Esophagus squamous epithelium (tissue), 5 donors: ENCODE results near the gene MED12. TPM values are rescaled to one million over a fixed set of nuclear protein-coding genes. Genes with fewer than 3 reads are reported as not detected.

Experiments
- DNase-seq: peaks from one replicate; lab custom pipeline; 2025; lab: John Stamatoyannopoulos, UW
- H3K27ac ChIP-seq, 4 donors: fragments of 200-600 bp; sonication (generic); one replicate each; pipeline ENCODE4 v1.5.1; 2016 to 2019; ENCODE audit warnings: mild to moderate bottlenecking in 1 of 4
- H3K27me3 ChIP-seq, 4 donors: fragments of 200-600 bp; sonication (generic); 1 replicate in 3 of 4; 2 replicates in 1 of 4; pipeline versions ENCODE4 v1.5.1 to v1.6.0; 2017 to 2021; ENCODE audit warnings: antibody characterized with exemption in 1 of 4
- H3K36me3 ChIP-seq, 3 donors: fragments of 200-600 bp; sonication (generic); one replicate each; pipeline ENCODE4 v1.5.1; 2016 to 2019
- H3K4me1 ChIP-seq, 3 donors: fragments of 200-600 bp; sonication (generic); one replicate each; pipeline ENCODE4 v1.5.1; 2017 to 2019
- H3K4me3 ChIP-seq, 4 donors: fragments of 200-600 bp; sonication (generic); 1 replicate in 3 of 4; 2 replicates in 1 of 4; pipeline ENCODE4 v1.5.1; 2016 to 2019; ENCODE audit warnings: mild to moderate bottlenecking in 2 of 4, moderate library complexity in 1 of 4
- H3K9me3 ChIP-seq, 3 donors: fragments of 200-600 bp; sonication (generic); one replicate each; pipeline ENCODE4 v1.5.1; 2016 to 2019
- CTCF ChIP-seq, 6 experiments: fragments of 450-650 bp in 4 of 6; fragments of 200-600 bp in 2 of 6; sonication (generic) in 2 of 6; IDR thresholded peaks; one replicate each; pipeline ENCODE4 v1.5.1; 2016 to 2019; ENCODE audit warnings: antibody characterized with exemption in 6 of 6, mild to moderate bottlenecking in 4 of 6, moderate library complexity in 4 of 6
- POLR2A ChIP-seq, 4 donors: fragments of 450-650 bp; IDR thresholded peaks; one replicate each; pipeline ENCODE4 v1.6.1; 2017; ENCODE audit warnings: antibody characterized with exemption in 4 of 4, mild to moderate bottlenecking in 4 of 4, moderate library complexity in 3 of 4
- WGBS, 2 donors: methylation state at CpG; one replicate each; pipeline ENCODE4 v1.1.5; 2018; 5-methylcytosine and 5-hydroxymethylcytosine counted together
- intact Hi-C: fragments of 100-400 bp; cut with DNase I; formaldehyde crosslinking; loops from one replicate; pipeline ENCODE4 v1.15.0; 2022
- total RNA-seq, 4 donors: library from RNA; depleted of rRNA; stranded (reverse); fragments of >200 nt; gene quantifications; one replicate each; pipeline ENCODE4 v1.1.0, GENCODE V29; 2016
- donor health status: DM: yes; HTN: yes; CAD: no.

Gene MED12
- total RNA-seq, 4 donors from 2014 or later, result 19.9 to 34.0 (median 24.3) TPM

- DNase-seq, result no peak
- TF ChIP-seq POLR2A (IDR thresholded peaks at IDR 0.05), result no peak
- no peak for TF ChIP-seq CTCF (IDR thresholded peaks at IDR 0.05)
- 81 to 90% methylated on average over 5 of the region's 5 CpGs for WGBS, 2 donors
Measured at GRCh38 chrX:71159335-71159734, 40.9 kb downstream of the MED12 start.

GRCh38 chrX:71160475-71160874, 42.1 kb downstream of the MED12 start:
- intact Hi-C loops, result loop anchor here (10.0 kb wide), 1 partner anchor 176 kb away; no protein-coding TSS in a partner anchor
- Histone ChIP-seq H3K27me3 (no peaks in the 10 kb centered on the region), H3K9me3 (no peaks in the 10 kb centered on the region), H3K4me3 (no peak overlapping the region), H3K36me3 (no peaks in the 10 kb centered on the region), H3K27ac (no peak overlapping the region), H3K4me1 (no peaks in the 10 kb centered on the region)
- DNase-seq, result no peak
- 20 to 65% methylated on average over 1 to 3 of the region's 3 CpGs for WGBS, 2 donors
- TF ChIP-seq POLR2A (IDR thresholded peaks at IDR 0.05) (no peak), CTCF (IDR thresholded peaks at IDR 0.05) (no peak)

More at GRCh38 chrX:71159335-71159734, 40.9 kb downstream of the MED12 start:
- H3K9me3 ChIP-seq, result no peaks in the 10 kb centered on the region
- H3K27ac ChIP-seq, result no peak overlapping the region
- H3K27me3 ChIP-seq, result no peaks in the 10 kb centered on the region
- H3K4me1 ChIP-seq, result no peaks in the 10 kb centered on the region
- intact Hi-C loops, result no loop called here
- no peak overlapping the region for H3K4me3 ChIP-seq
- H3K36me3 ChIP-seq, result no peaks in the 10 kb centered on the region

GRCh38 chrX:71162981-71163380, 44.6 kb downstream of the MED12 start:
- 89% methylated on average over 3 of the region's 4 CpGs; no CpG with 5 or more reads in 1 of the 2 donors for WGBS, 2 donors
- H3K27ac ChIP-seq, result no peak overlapping the region

GRCh38 chrX:71164071-71164470, 45.7 kb downstream of the MED12 start:
- no peak for DNase-seq
- H3K4me1 ChIP-seq, result no peaks in the 10 kb centered on the region
- H3K4me3 ChIP-seq, result no peak overlapping the region
- intact Hi-C loops, result loop anchor here (10.0 kb wide), 1 partner anchor 179 kb away; no protein-coding TSS in a partner anchor
- no peaks in the 10 kb centered on the region for H3K27me3 ChIP-seq
- H3K9me3 ChIP-seq, result no peaks in the 10 kb centered on the region
- no peak overlapping the region for H3K27ac ChIP-seq
- no peak for TF ChIP-seq POLR2A (IDR thresholded peaks at IDR 0.05)
- no peak for TF ChIP-seq CTCF (IDR thresholded peaks at IDR 0.05)
- 63% methylated on average over 6 of the region's 12 CpGs; no CpG with 5 or more reads in 1 of the 2 donors for WGBS, 2 donors
- no peaks in the 10 kb centered on the region for H3K36me3 ChIP-seq

More at GRCh38 chrX:71162981-71163380, 44.6 kb downstream of the MED12 start:
- Histone ChIP-seq H3K9me3 (no peaks in the 10 kb centered on the region), H3K27me3 (no peaks in the 10 kb centered on the region), H3K4me3 (no peak overlapping the region), H3K4me1 (no peaks in the 10 kb centered on the region), H3K36me3 (no peaks in the 10 kb centered on the region)
- intact Hi-C loops, result loop anchor here (10.0 kb wide), 1 partner anchor 178 kb away; no protein-coding TSS in a partner anchor
- no peak for DNase-seq
- TF ChIP-seq CTCF (IDR thresholded peaks at IDR 0.05), result no peak
- no peak for TF ChIP-seq POLR2A (IDR thresholded peaks at IDR 0.05)

GRCh38 chrX:71166461-71166860, 48.1 kb downstream of the MED12 start:
- Histone ChIP-seq H3K4me1 (no peaks in the 10 kb centered on the region), H3K27me3 (no peaks in the 10 kb centered on the region), H3K27ac (no peak overlapping the region), H3K4me3 (no peak overlapping the region), H3K9me3 (no peaks in the 10 kb centered on the region), H3K36me3 (no peaks in the 10 kb centered on the region)
- WGBS, 2 donors, result 70 to 100% methylated on average over 3 to 6 of the region's 6 CpGs
- intact Hi-C loops, result loop anchor here (10.0 kb wide), 1 partner anchor 182 kb away; no protein-coding TSS in a partner anchor
- TF ChIP-seq POLR2A (IDR thresholded peaks at IDR 0.05) (no peak), CTCF (IDR thresholded peaks at IDR 0.05) (no peak)
- DNase-seq, result no peak
